ENCODE results near the gene MBNL1.

- TF ChIP-seq CTCF (IDR thresholded peaks at IDR 0.05) (no peak), POLR2A (IDR thresholded peaks at IDR 0.05) (no peak), POLR2AphosphoS5 (IDR thresholded peaks at IDR 0.05) (no peak), EP300 (IDR thresholded peaks at IDR 0.05) (no peak)
Measured at GRCh38 chr3:152316318-152316717, 47.6 kb downstream of the MBNL1 start.

Measured in upper lobe of left lung (tissue), 4 donors.